HG03039 (cell line): Measurements from ENCODE around the gene DYNAP.

Experiments used
- ATAC-seq: cut with Tn5 transposase; IDR thresholded peaks from one replicate; pipeline ENCODE4 v1.9.1; 2021; ENCODE audit warnings: mild to moderate bottlenecking, moderate library complexity; ENCODE audit not compliant: unreplicated experiment

DYNAP gene

GRCh38 chr18:54630963-54631362 is 39.9 kb downstream of the DYNAP start:
- no peak for ATAC-seq

DNA sequence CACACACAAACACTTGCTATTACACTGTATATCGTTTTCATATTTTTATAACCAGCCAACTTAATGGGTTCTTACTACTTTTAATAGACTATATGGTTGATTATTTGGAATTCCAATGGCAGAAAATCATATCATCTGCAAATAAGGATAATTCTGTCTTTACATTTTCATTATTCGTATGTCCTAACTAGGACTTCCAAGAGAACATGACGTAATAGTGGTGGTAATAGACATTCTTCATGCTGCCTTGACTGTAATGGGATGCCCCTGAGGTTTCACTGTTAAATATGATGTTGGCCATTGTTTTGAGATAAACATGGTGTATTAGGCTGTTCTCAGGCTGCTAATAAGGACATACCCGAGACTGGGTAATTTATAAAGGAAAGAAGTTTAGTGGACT is 45.2 kb downstream of the DYNAP start:
- no peak for ATAC-seq

DNA sequence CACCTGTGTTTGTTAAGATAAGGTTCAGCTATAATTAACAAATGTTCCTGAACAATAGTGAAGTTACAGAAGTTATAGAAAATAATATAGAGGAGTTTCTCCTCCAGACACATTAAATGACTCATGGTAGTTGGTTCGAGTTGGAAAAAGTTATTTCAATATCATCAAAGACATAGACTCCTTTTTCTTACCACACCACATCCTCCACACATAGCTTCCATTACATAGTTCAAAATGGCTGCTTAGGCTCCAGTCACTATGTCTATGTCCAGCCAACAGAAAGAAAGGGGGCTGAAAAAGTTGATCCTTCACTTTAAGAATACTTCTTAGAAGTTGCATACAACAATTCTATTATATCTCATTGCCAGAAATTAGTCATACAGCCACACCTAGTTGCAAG is 50.7 kb downstream of the DYNAP start:
- ATAC-seq = no peak

GRCh38 chr18:54647176-54647575 is 56.1 kb downstream of the DYNAP start:
- ATAC-seq = no peak
